Measurements from ENCODE around the gene GALNT9. TPM values are rescaled to one million over a fixed set of nuclear protein-coding genes. Genes with fewer than 3 reads are reported as not detected.

GALNT9 gene
- total RNA-seq, 6 experiments from 2014 or later: not detected

- no peak overlapping the region for H3K4me3 ChIP-seq
- H3K9me3 ChIP-seq: no peaks in the 10 kb centered on the region
- H3K27me3 ChIP-seq: no peaks in the 10 kb centered on the region
- DNase-seq (no peak), ATAC-seq (peak in 1 of 4 donors; percentile 24)
- no peak overlapping the region for H3K27ac ChIP-seq
- no peaks in the 10 kb centered on the region for H3K36me3 ChIP-seq
- no peak for TF ChIP-seq CTCF (IDR thresholded peaks at IDR 0.05)
- TF ChIP-seq POLR2A (IDR thresholded peaks at IDR 0.05): no peak
- 67% methylated on average over 16 of the region's 27 CpGs for WGBS (ENCODE audit: insufficient coverage, low coverage, low lambda C conversion rate, missing lambda C conversion rate)
- no peaks in the 10 kb centered on the region for H3K4me1 ChIP-seq
- intact Hi-C loops (cut with DNase I): no loop called here
These were observed 82.2 kb downstream of the GALNT9 start for GRCh38 chr12:132246997-132247717.

GRCh38 chr12:132245521-132246101 lies 83.8 kb downstream of the GALNT9 start:
- intact Hi-C loops (cut with DNase I): no loop called here
- no peak for TF ChIP-seq CTCF (IDR thresholded peaks at IDR 0.05)
- TF ChIP-seq POLR2A (IDR thresholded peaks at IDR 0.05): no peak
- WGBS (ENCODE audit: insufficient coverage, low coverage, low lambda C conversion rate, missing lambda C conversion rate): 54% methylated on average over 2 of the region's 28 CpGs
- Histone ChIP-seq H3K9me3 (no peaks in the 10 kb centered on the region), H3K4me3 (no peak overlapping the region), H3K27ac (no peak overlapping the region), H3K4me1 (no peaks in the 10 kb centered on the region), H3K36me3 (no peaks in the 10 kb centered on the region), H3K27me3 (no peaks in the 10 kb centered on the region)
- peak in 1 of 4 donors; percentile 40 for ATAC-seq
- no peak for DNase-seq

GRCh38 chr12:132244724-132245295 lies 84.6 kb downstream of the GALNT9 start:
- no peak for DNase-seq

More at GRCh38 chr12:132244724-132245295, 84.6 kb downstream of the GALNT9 start:
- no peak for ATAC-seq
- Histone ChIP-seq H3K9me3 (no peaks in the 10 kb centered on the region), H3K4me3 (no peak overlapping the region), H3K4me1 (no peaks in the 10 kb centered on the region), H3K36me3 (no peaks in the 10 kb centered on the region), H3K27ac (no peak overlapping the region), H3K27me3 (no peaks in the 10 kb centered on the region)
- intact Hi-C loops (cut with DNase I): no loop called here
- TF ChIP-seq CTCF (IDR thresholded peaks at IDR 0.05) (no peak), POLR2A (IDR thresholded peaks at IDR 0.05) (no peak)
- WGBS (ENCODE audit: insufficient coverage, low coverage, low lambda C conversion rate, missing lambda C conversion rate): 23% methylated on average over 7 of the region's 22 CpGs

All from right lobe of liver (tissue), 6 donors.